COLO668 (cell line): ENCODE results near the gene SLC25A52.
"Not testable (repeated sequence)": the region's sequence is repeated elsewhere in the genome, so short reads cannot be mapped to it uniquely, and the experiment has no call there.

ENCODE experiments used
- DNase-seq: peaks from one replicate; lab custom pipeline; 2025; ENCODE audit not compliant: unreplicated experiment; lab: John Stamatoyannopoulos, UW

SLC25A52 gene

GRCh38 chr18:31760695-31761094, at the start of gene SLC25A52:
TSS of gene SLC25A52 (minus strand) at chr18:31760880. CDS start at chr18:31760661, 219 bp downstream.
- DNase-seq, result no peak

- not testable (repeated sequence) for DNase-seq
Measured at GRCh38 chr18:31809049-31809448, 48.4 kb upstream of the SLC25A52 start.

- no peak for DNase-seq
Measured at GRCh38 chr18:31801078-31801477, 40.4 kb upstream of the SLC25A52 start.

- DNase-seq, result not testable (repeated sequence)
Measured at GRCh38 chr18:31799257-31799656, 38.6 kb upstream of the SLC25A52 start.

GRCh38 chr18:31798399-31798798, 37.7 kb upstream of the SLC25A52 start:
- no peak for DNase-seq

GRCh38 chr18:31795747-31796146, 35.1 kb upstream of the SLC25A52 start:
- no peak for DNase-seq

- no peak for DNase-seq
Measured at GRCh38 chr18:31793531-31793930, 32.9 kb upstream of the SLC25A52 start.

- no peak for DNase-seq
Measured at GRCh38 chr18:31792580-31792911, 31.9 kb upstream of the SLC25A52 start.

GRCh38 chr18:31791817-31792579, 31.3 kb upstream of the SLC25A52 start:
- DNase-seq, result no peak

GRCh38 chr18:31789409-31789808, 28.7 kb upstream of the SLC25A52 start:
- no peak for DNase-seq

GRCh38 chr18:31783059-31783458, 22.4 kb upstream of the SLC25A52 start:
- DNase-seq, result no peak

GRCh38 chr18:31778391-31778950, 17.8 kb upstream of the SLC25A52 start:
- no peak for DNase-seq

- DNase-seq, result no peak
Measured at GRCh38 chr18:31776093-31776492, 15.4 kb upstream of the SLC25A52 start.

GRCh38 chr18:31774962-31775361, 14.3 kb upstream of the SLC25A52 start:
- no peak for DNase-seq

- DNase-seq, result no peak
Measured at GRCh38 chr18:31774477-31774785, 13.8 kb upstream of the SLC25A52 start.

- no peak for DNase-seq
Measured at GRCh38 chr18:31773774-31774476, 13.2 kb upstream of the SLC25A52 start.

- no peak for DNase-seq
Measured at GRCh38 chr18:31772699-31773098, 12.0 kb upstream of the SLC25A52 start.

- no peak for DNase-seq
Measured at GRCh38 chr18:31750273-31750672, 10.4 kb downstream of the SLC25A52 start.

GRCh38 chr18:31746396-31746795, 14.3 kb downstream of the SLC25A52 start:
- DNase-seq, result no peak

GRCh38 chr18:31744321-31745067, 16.2 kb downstream of the SLC25A52 start:
- DNase-seq, result no peak

GRCh38 chr18:31743600-31743999, 17.1 kb downstream of the SLC25A52 start:
- DNase-seq, result not testable (repeated sequence)
